AG10803 (cell line): ENCODE results near the gene HSD17B1.

Experiments
- DNase-seq: peaks from one replicate; pipeline ENCODE4 v3.0.0; 2010; ENCODE audit warnings: low read depth
- H3K4me3 ChIP-seq: 2 replicates; pipeline ENCODE4 v1.5.1; 2011; ENCODE audit warnings: mild to moderate bottlenecking, low read length, control low read depth
- TF ChIP-seq, protein P1 (sequence below): conservative IDR thresholded peaks from 2 replicates; pipeline ENCODE4 v1.5.1; 2011; ENCODE audit warnings: mild to moderate bottlenecking, low read length, control low read depth, inconsistent platforms

Gene HSD17B1

DNA sequence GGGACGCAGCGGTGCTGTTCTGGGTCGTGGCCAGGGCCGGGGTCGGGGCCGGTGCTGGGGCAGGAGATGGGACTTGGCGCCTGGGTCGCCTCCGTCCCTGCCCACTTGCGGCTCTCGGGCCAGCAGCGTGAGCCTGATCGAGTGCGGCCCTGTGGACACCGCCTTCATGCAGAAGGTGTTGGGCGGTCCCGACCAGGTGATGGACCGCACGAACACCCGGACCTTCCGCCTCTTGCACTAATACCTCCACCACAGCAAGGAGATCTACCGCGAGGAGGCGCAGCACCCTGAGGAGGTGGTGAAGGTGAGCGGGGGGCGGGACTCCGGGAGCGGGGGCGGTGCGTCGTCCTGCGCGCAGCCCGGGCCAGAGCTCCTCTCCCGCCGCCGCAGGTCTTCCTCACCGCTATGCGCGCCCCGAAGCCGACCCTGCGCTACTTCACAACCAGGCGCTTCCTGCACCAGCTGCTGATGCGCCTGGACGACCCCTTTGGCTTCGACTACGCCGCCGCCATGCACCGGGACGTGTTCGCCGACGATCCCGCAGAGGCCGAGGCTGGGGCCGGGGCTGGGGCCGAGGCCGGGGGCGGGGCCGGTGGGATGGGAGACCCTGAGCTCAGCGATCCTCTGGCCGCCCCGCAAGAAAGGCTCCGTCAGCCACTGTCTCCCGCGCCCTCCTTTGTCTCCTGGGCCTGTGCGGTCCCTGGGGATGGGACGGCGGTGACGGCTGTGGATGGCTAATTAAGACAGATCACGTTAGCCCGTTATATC lies 4.5 kb upstream of the HSD17B1 start:
- H3K4me3 ChIP-seq = no peak overlapping the region
- TF ChIP-seq, protein P1, sequence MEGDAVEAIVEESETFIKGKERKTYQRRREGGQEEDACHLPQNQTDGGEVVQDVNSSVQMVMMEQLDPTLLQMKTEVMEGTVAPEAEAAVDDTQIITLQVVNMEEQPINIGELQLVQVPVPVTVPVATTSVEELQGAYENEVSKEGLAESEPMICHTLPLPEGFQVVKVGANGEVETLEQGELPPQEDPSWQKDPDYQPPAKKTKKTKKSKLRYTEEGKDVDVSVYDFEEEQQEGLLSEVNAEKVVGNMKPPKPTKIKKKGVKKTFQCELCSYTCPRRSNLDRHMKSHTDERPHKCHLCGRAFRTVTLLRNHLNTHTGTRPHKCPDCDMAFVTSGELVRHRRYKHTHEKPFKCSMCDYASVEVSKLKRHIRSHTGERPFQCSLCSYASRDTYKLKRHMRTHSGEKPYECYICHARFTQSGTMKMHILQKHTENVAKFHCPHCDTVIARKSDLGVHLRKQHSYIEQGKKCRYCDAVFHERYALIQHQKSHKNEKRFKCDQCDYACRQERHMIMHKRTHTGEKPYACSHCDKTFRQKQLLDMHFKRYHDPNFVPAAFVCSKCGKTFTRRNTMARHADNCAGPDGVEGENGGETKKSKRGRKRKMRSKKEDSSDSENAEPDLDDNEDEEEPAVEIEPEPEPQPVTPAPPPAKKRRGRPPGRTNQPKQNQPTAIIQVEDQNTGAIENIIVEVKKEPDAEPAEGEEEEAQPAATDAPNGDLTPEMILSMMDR = no peak
- no peak for DNase-seq

DNA sequence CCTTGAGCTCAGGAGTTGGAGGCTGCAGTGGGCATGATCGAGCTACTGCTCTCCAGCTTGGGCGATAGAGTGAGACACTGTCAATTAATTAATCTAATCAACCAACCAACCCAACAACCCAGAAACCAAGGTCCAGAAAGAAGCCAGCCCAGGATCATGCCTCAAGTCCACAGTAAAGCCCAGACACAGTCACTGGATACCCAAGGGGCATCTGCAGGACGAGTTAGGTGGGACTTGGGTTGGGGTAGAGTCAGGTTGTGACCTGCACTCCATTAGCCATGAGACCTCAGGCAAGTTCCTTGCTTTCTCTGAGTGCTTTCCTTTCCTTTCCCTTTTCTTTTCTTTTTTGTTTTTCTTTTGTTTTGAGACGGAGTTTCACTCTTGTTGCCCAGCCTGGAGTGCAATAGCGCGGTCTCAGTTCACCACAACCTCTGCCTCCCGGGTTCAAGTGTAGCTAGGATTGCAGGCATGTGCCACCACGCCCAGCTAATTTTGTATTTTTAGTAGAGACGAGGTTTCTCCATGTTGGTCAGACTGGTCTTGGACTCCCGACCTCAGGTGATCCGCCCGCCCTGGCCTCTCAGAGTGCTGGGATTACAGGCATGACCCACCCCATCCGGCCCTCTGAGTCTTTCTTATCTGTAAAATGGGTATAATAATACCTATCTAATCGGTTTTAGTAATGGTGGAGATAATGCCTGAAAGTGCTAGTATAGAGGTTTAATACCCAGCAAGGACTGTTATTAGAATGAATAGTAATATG lies 3.5 kb upstream of the HSD17B1 start:
- H3K4me3 ChIP-seq = no peak overlapping the region
- TF ChIP-seq, protein P1 = no peak

DNA sequence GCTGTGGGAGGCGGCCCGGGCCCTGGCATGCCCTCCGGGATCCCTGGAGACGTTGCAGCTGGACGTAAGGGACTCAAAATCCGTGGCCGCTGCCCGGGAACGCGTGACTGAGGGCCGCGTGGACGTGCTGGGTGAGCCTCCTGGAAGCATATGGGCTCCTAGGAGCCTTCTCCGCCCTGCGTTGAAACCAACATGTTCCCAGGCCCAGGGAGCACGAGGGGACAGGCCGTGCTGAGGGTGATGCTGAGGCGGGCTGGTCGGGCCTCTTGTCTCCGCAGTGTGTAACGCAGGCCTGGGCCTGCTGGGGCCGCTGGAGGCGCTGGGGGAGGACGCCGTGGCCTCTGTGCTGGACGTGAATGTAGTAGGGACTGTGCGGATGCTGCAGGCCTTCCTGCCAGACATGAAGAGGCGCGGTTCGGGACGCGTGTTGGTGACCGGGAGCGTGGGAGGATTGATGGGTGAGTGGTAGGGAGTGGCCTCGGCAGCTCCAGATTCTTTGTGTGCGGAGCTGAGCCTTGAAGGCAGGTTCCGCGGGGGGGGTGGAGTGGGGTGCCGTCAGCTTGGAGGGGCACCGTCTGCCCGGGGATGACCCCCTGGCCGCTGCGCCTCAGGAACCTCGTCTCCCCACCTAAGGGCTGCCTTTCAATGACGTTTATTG lies 567 bp downstream of the HSD17B1 start:
- peak; percentile 16 for DNase-seq
- TF ChIP-seq, protein P1 = no peak
- peak overlapping the region; percentile 91 for H3K4me3 ChIP-seq

More for the DNA sequence above, 3.5 kb upstream of the HSD17B1 start:
- DNase-seq = no peak

DNA sequence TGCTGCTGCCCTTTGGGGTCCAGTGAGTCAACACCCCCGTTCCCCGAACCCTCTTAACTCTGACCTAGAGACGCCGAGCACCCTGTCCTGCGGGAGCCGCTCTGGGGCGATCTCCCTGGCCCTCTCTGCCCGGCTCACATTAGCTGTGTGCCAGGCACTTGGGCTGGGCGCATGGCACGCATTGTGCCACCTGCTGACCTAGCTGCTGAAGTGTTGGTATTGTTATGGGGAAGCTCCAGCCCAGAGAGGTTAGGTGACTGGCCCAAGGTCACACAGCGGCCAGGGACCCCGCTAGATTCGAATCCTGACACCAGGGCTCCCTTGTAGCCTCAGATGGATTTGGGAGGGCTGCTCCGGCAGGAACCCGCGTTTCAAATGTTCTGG lies 1.1 kb downstream of the HSD17B1 start:
- TF ChIP-seq, protein P1 = 0 out of 2 replicates have a peak, but pooled peaks have one; percentile 11
- DNase-seq = no peak
- peak overlapping the region; percentile 91 for H3K4me3 ChIP-seq

DNA sequence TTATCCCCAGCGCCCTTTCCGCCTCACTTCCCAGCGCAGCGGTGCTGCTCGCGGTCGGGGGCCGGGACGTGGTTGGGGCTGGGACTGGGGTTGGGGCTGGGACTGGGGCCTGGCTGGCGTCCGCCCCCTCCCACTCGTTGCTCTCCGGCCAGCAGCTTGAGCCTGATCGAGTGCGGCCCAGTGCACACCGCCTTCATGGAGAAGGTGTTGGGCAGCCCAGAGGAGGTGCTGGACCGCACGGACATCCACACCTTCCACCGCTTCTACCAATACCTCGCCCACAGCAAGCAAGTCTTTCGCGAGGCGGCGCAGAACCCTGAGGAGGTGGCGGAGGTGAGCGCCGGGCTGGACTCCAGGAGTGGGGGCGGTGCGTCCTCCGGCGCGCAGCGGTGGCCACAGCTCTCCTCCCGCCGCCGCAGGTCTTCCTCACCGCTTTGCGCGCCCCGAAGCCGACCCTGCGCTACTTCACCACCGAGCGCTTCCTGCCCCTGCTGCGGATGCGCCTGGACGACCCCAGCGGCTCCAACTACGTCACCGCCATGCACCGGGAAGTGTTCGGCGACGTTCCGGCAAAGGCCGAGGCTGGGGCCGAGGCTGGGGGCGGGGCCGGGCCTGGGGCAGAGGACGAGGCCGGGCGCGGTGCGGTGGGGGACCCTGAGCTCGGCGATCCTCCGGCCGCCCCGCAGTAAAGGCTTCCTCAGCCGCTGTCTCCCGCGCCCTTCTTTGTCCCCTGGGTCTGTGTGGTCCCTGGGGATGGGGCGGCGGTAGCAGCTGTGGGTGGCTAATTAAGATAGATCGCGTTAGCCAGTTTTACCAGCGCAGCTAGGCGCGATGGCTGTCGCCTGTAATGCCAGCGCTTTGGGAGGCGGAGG lies 1.8 kb downstream of the HSD17B1 start:
- DNase-seq = peak; percentile 63
- TF ChIP-seq, protein P1 = no peak
- H3K4me3 ChIP-seq = peak overlapping the region; percentile 91

DNA sequence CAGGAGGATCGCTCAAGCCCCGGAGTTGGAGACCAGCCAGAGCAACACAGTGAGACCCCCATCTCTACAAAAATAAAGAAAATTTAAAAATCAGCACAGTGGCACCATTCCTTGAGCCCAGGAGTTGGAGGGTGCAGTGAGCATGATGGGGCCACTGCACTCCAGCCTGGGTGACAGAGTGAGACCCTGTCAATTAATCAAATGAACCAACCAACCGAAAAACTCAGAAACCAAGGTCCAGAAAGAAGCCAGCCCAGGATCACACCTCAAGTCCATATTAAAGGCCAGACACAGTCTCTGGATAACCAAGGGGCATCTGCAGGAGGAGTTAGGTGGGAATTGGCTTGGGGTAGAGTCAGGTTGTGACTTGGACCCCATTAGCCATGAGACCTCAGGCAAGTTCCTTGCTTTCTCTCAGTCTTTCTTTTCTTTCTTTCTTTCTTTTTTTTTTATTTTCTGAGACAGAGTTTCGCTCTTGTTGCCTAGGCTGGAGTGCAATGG lies 2.4 kb downstream of the HSD17B1 start:
- H3K4me3 ChIP-seq = peak overlapping the region; percentile 91
- no peak for DNase-seq
- TF ChIP-seq, protein P1 = no peak
